GM19324 (cell line): ENCODE data around the gene CYB5R4.

ENCODE experiments used
- ATAC-seq: cut with Tn5 transposase; IDR thresholded peaks from one replicate; pipeline ENCODE4 v1.9.1; 2021; ENCODE audit warnings: mild to moderate bottlenecking, moderate library complexity; ENCODE audit not compliant: unreplicated experiment, low FRiP score

The CYB5R4 gene

GRCh38 chr6:83859410-83860358, at the start of gene CYB5R4:
Gene CYB5R4 (plus strand): TSS chr6:83859689. CDS start chr6:83859783, 94 bp downstream.
- ATAC-seq: peak; percentile 100

GRCh38 chr6:83812595-83812994, 46.9 kb upstream of the CYB5R4 start:
- no peak for ATAC-seq

- no peak for ATAC-seq
Measured at GRCh38 chr6:83815631-83816272, 43.7 kb upstream of the CYB5R4 start.

- ATAC-seq: no peak
Measured at GRCh38 chr6:83822629-83823169, 36.8 kb upstream of the CYB5R4 start.

- ATAC-seq: no peak
Measured at GRCh38 chr6:83824388-83824801, 35.1 kb upstream of the CYB5R4 start.

- no peak for ATAC-seq
Measured at GRCh38 chr6:83824831-83825230, 34.7 kb upstream of the CYB5R4 start.

GRCh38 chr6:83827050-83827449, 32.4 kb upstream of the CYB5R4 start:
- no peak for ATAC-seq

GRCh38 chr6:83838727-83839126, 20.8 kb upstream of the CYB5R4 start:
- no peak for ATAC-seq

GRCh38 chr6:83844170-83844569, 15.3 kb upstream of the CYB5R4 start:
- no peak for ATAC-seq

GRCh38 chr6:83846291-83846690, 13.2 kb upstream of the CYB5R4 start:
- no peak for ATAC-seq

- ATAC-seq: no peak
Measured at GRCh38 chr6:83847179-83847578, 12.3 kb upstream of the CYB5R4 start.

GRCh38 chr6:83849127-83849526, 10.4 kb upstream of the CYB5R4 start:
- no peak for ATAC-seq

GRCh38 chr6:83849610-83850009, 9.9 kb upstream of the CYB5R4 start:
- ATAC-seq: no peak

- ATAC-seq: no peak
Measured at GRCh38 chr6:83852528-83853177, 6.8 kb upstream of the CYB5R4 start.

- ATAC-seq: no peak
Measured at GRCh38 chr6:83853178-83854000, 6.1 kb upstream of the CYB5R4 start, which contains the start of gene RIPPLY2. Gene RIPPLY2 (plus strand): TSS chr6:83853360. CDS start chr6:83853417, 57 bp downstream.

GRCh38 chr6:83854001-83854501, 5.4 kb upstream of the CYB5R4 start:
- ATAC-seq: no peak

- no peak for ATAC-seq
Measured at GRCh38 chr6:83854766-83855165, 4.7 kb upstream of the CYB5R4 start.

- no peak for ATAC-seq
Measured at GRCh38 chr6:83860359-83860755, 868 bp downstream of the CYB5R4 start.

- ATAC-seq: no peak
Measured at GRCh38 chr6:83860782-83861495, 1.4 kb downstream of the CYB5R4 start.
